Measurements from ENCODE around the gene COG5. TPM values are rescaled to one million over a fixed set of nuclear protein-coding genes. Genes with fewer than 3 reads are reported as not detected.

Gene COG5
- total and polyA plus RNA-seq, 9 of the 15 experiments (the other 6 are each of a cell fraction or from before 2014, with no cell fraction given): 15.3 to 75.1 (median 56.4) TPM

GRCh38 chr7:107563775-107564552 lies at the start of gene COG5, which contains the start of gene DUS4L (continued):
- TF ChIP-seq REST (IDR thresholded peaks at IDR 0.05; ENCODE audit: borderline replicate concordance) (no peak), REST (CRISPR knock-in tag; IDR thresholded peaks at IDR 0.05; ENCODE audit: low read depth) (peak; percentile 74; the same call in 1 of the 2 replicates), HNRNPL (IDR thresholded peaks at IDR 0.05; ENCODE audit: low read depth, low read length) (peak; percentile 94), CREB3L1 (IDR thresholded peaks at IDR 0.05; ENCODE audit: borderline replicate concordance, low read depth) (peak; percentile 96; the same call in 1 of the 2 replicates), ATF7 (IDR thresholded peaks at IDR 0.05) (peak; percentile 98), TCF7 (IDR thresholded peaks at IDR 0.05; ENCODE audit: borderline replicate concordance) (peak; percentile 49; the same call in 1 of the 2 replicates), ZNF347 (CRISPR knock-in tag; IDR thresholded peaks at IDR 0.05; ENCODE audit: low read depth) (no peak), TGIF2 (CRISPR knock-in tag; IDR thresholded peaks at IDR 0.05) (no peak), GTF2B (IDR thresholded peaks at IDR 0.05; ENCODE audit: extremely low read depth, insufficient read length) (no peak), HMG20B (CRISPR knock-in tag; IDR thresholded peaks at IDR 0.05) (no peak), KLF13 (tag; IDR thresholded peaks at IDR 0.05; ENCODE audit: borderline replicate concordance, low read depth) (0 out of 2 replicates have a peak, but pooled peaks have one; percentile 64), POLR2A (conservative IDR thresholded peaks at IDR 0.05) (peak; percentile 94), AFF1 (IDR thresholded peaks at IDR 0.05; ENCODE audit: low read depth in 1 of 2, partially characterized antibody in 2 of 2) (peak in 1 of 2 experiments; percentile 1)
